H1 (cell line): ENCODE measurements around the gene APP. TPM values are rescaled to one million over a fixed set of nuclear protein-coding genes. Genes with fewer than 3 reads are reported as not detected.

Experiments used
- BRCA1 ChIP-seq: IDR thresholded peaks from 2 replicates; pipeline ENCODE4 v1.6.1; 2012; ENCODE audit warnings: low read depth, low read length, improper control_type of control experiment
- CBX8 ChIP-seq: fragments of 300-800, 300-1000 bp; sonication (generic); IDR thresholded peaks from 2 replicates; pipeline ENCODE4 v1.7.1; 2016; ENCODE audit warnings: low read depth, low read length, borderline replicate concordance
- CHD7 ChIP-seq: fragments of 300-600 bp; sonication (generic); IDR thresholded peaks from 2 replicates; pipeline ENCODE4 v1.7.1; 2012; ENCODE audit warnings: low read length, moderate library complexity, mild to moderate bottlenecking, inconsistent platforms; ENCODE audit not compliant: insufficient replicate concordance
- GABPA ChIP-seq: IDR thresholded peaks from 2 replicates; pipeline ENCODE4 v1.6.1; 2011; ENCODE audit warnings: mild to moderate bottlenecking, low read length, moderate library complexity, borderline replicate concordance; ENCODE audit not compliant: insufficient read depth
- HDAC2 ChIP-seq, 2 experiments: fragments of 300-600 bp in 1 of 2; sonication (generic) in 1 of 2; IDR thresholded peaks; 2 replicates each; pipeline ENCODE4 v1.6.1; 2011 to 2012; ENCODE audit warnings: low read depth in 2 of 2, low read length in 2 of 2, mild to moderate bottlenecking in 2 of 2, moderate library complexity in 2 of 2, borderline replicate concordance in 1 of 2, inconsistent platforms in 1 of 2
- JUN ChIP-seq: IDR thresholded peaks from 2 replicates; pipeline ENCODE4 v1.6.1; 2011; ENCODE audit warnings: low read depth, mild to moderate bottlenecking, improper control_type of control experiment, low read length
- RBBP5 ChIP-seq: IDR thresholded peaks from 2 replicates; pipeline ENCODE4 v1.7.1; 2012; ENCODE audit warnings: low read depth, mild to moderate bottlenecking, inconsistent platforms, low read length, moderate library complexity, borderline replicate concordance
- RFX5 ChIP-seq: IDR thresholded peaks from 2 replicates; pipeline ENCODE4 v1.6.1; 2011; ENCODE audit warnings: low read depth, low read length, improper control_type of control experiment, borderline replicate concordance
- SIN3A ChIP-seq, 2 experiments: IDR thresholded peaks in 1 of 2; conservative IDR thresholded peaks in 1 of 2; 2 replicates each; pipeline ENCODE4 v1.6.1; 2011 to 2012; ENCODE audit warnings: low read length in 2 of 2, improper control_type of control experiment in 1 of 2, low read depth in 1 of 2, mild to moderate bottlenecking in 1 of 2
- ZNF274 ChIP-seq: IDR thresholded peaks from 2 replicates; pipeline ENCODE4 v1.7.0; 2012; ENCODE audit warnings: low read length, borderline replicate concordance; ENCODE audit errors: extremely low read depth
- polyA plus RNA-seq, 7 experiments: library from polyadenylated mRNA; depleted of rRNA in 3 of 7; stranded (reverse) in 5 of 7; unstranded in 2 of 7; fragments of >200 nt in 5 of 7; fragments of 200-250 nt in 2 of 7; gene quantifications; 1 replicate in 5 of 7; 2 replicates in 1 of 7; 4 replicates in 1 of 7; pipeline versions ENCODE4 v1.2.1 to v1.2.3, GENCODE V29; 2011 to 2013; ENCODE audit warnings: missing spikeins in 2 of 7, mixed read lengths in 2 of 7
- total RNA-seq: library from RNA; stranded (reverse); fragmentation: NEBNext Ultra II Directional; extraction: Animal tissue kit (Norgen Biotek cat#: 25700); gene quantifications from 2 replicates; pipeline ENCODE4 v1.2.1, GENCODE V29; 2021

Gene APP
- total and polyA plus RNA-seq, 2 of the 8 experiments (the other 6 are each of a cell fraction or from before 2014, with no cell fraction given): 375 to 551 TPM

DNA sequence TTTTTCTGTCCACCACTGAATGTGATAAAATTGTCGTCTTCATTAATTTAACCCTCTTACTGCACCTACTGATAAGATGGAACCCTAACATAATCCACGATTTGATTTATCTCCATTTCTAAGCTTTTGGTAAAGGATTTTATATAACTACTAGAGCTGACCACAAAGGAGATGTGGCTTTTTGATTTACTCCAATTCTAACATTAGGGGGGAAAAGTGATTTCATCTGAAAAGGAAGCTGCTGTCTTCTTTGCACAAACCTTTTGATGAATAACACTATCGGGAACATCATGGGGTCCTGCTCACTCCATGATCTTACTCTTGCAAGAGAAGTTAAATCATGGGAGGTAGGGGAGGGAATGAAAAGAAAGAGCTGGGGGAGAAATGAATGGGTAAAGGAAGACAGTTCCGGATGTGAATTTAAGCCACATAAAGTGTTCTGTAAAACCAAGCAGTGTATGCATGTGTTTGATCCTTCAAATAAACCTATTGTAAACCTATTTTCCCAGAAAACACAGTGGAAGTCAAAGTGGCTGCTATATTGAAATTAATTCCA lies 274.0 kb downstream of the APP start (continued):
- TF ChIP-seq CHD7 (no peak), ZNF274 (no peak), BRCA1 (no peak), SIN3A (conservative IDR thresholded peaks at IDR 0.05 in 1 of 2, IDR thresholded peaks at IDR 0.05 in 1 of 2; ENCODE audit: low read depth in 1 of 2, low read length in 2 of 2) (no peak), JUN (no peak), RFX5 (no peak), RBBP5 (no peak), GABPA (no peak), CBX8 (no peak), HDAC2 (IDR thresholded peaks at IDR 0.05; ENCODE audit: borderline replicate concordance in 1 of 2, low read depth in 2 of 2, low read length in 2 of 2) (no peak)
